ENCODE results near the gene PHACTR3.

GRCh38 chr20:59572515-59572914 is 31.8 kb upstream of the PHACTR3 start:
- TF ChIP-seq, protein P1, sequence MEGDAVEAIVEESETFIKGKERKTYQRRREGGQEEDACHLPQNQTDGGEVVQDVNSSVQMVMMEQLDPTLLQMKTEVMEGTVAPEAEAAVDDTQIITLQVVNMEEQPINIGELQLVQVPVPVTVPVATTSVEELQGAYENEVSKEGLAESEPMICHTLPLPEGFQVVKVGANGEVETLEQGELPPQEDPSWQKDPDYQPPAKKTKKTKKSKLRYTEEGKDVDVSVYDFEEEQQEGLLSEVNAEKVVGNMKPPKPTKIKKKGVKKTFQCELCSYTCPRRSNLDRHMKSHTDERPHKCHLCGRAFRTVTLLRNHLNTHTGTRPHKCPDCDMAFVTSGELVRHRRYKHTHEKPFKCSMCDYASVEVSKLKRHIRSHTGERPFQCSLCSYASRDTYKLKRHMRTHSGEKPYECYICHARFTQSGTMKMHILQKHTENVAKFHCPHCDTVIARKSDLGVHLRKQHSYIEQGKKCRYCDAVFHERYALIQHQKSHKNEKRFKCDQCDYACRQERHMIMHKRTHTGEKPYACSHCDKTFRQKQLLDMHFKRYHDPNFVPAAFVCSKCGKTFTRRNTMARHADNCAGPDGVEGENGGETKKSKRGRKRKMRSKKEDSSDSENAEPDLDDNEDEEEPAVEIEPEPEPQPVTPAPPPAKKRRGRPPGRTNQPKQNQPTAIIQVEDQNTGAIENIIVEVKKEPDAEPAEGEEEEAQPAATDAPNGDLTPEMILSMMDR (IDR thresholded peaks at IDR 0.05; ENCODE audit: low read length): no peak
- no peak for TF ChIP-seq EZH2 (IDR thresholded peaks at IDR 0.05; ENCODE audit: borderline replicate concordance, low read length)

Data from OCI-LY1 (cell line).